ENCODE measurements around the gene CAPN2. TPM values are rescaled to one million over a fixed set of nuclear protein-coding genes. Genes with fewer than 3 reads are reported as not detected.

CAPN2 gene
- polyA plus RNA-seq, 1 of the 3 experiments (the other 2 are of a cell fraction), result 208 TPM

DNA sequence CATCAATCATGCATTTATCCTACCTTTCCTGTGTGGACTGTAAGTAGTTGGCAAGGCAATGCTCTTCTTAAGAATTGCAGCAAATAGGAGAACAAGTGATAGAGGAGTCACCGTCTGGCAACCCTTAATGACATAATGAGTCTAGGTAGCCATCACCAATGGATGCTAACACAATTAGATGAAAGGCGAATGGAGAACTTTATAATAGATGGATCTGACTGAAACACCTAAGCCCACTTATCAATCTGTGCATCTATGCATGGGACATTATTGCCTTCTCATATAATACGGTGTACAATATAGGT is 27.9 kb upstream of the CAPN2 start (continued):
- TF ChIP-seq IRF3 (IDR thresholded peaks at IDR 0.05; ENCODE audit: low read depth, low read length) (no peak), FOXJ3 (CRISPR knock-in tag; IDR thresholded peaks at IDR 0.05) (no peak), FOXM1 (IDR thresholded peaks at IDR 0.05; ENCODE audit: low read depth) (no peak), CHD2 (IDR thresholded peaks at IDR 0.05; ENCODE audit: low read length, partially characterized antibody) (no peak), TCF12 (IDR thresholded peaks at IDR 0.05) (no peak)
- TF ChIP-seq, protein P1, sequence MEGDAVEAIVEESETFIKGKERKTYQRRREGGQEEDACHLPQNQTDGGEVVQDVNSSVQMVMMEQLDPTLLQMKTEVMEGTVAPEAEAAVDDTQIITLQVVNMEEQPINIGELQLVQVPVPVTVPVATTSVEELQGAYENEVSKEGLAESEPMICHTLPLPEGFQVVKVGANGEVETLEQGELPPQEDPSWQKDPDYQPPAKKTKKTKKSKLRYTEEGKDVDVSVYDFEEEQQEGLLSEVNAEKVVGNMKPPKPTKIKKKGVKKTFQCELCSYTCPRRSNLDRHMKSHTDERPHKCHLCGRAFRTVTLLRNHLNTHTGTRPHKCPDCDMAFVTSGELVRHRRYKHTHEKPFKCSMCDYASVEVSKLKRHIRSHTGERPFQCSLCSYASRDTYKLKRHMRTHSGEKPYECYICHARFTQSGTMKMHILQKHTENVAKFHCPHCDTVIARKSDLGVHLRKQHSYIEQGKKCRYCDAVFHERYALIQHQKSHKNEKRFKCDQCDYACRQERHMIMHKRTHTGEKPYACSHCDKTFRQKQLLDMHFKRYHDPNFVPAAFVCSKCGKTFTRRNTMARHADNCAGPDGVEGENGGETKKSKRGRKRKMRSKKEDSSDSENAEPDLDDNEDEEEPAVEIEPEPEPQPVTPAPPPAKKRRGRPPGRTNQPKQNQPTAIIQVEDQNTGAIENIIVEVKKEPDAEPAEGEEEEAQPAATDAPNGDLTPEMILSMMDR (IDR thresholded peaks at IDR 0.05), result no peak

GRCh38 chr1:223691121-223691520 is 21.2 kb upstream of the CAPN2 start:
- Histone ChIP-seq H3K27ac (ENCODE audit: low read depth in 2 of 2, low read length in 1 of 2) (no peak overlapping the region), H3K4me2 (no peak overlapping the region), H3K79me2 (ENCODE audit: insufficient read depth) (no peaks in the 10 kb centered on the region), H3K9me3 (no peaks in the 10 kb centered on the region), H3K36me3 (replicated peaks in 1 of 2; ENCODE audit: control insufficient read depth in 1 of 2, insufficient read depth in 2 of 2, low read length in 1 of 2) (no peaks in the 10 kb centered on the region), H3F3A (replicated peaks; ENCODE audit: insufficient read depth) (peaks cover 6% of the 10 kb centered on the region), H2AFZ (ENCODE audit: low read depth) (no peak overlapping the region), H3K4me3 (ENCODE audit: low read depth in 2 of 2, low read length in 1 of 2) (no peak overlapping the region), H3K4me1 (ENCODE audit: control insufficient read depth in 1 of 2, insufficient read depth in 2 of 2, low read depth in 1 of 2, low read length in 1 of 2) (no peaks in the 10 kb centered on the region), H3K9ac (no peak overlapping the region), H3K9me2 (no peaks in the 10 kb centered on the region), H3K27me3 (ENCODE audit: insufficient read depth) (peaks cover 15% of the 10 kb centered on the region; the same call in 1 of the 2 replicates), H4K20me1 (ENCODE audit: insufficient read depth) (no peaks in the 10 kb centered on the region)
- POLR2A ChIA-PET, result no interaction called here
- 45% methylated on average over 4 of the region's 4 CpGs for WGBS (ENCODE audit: low lambda C conversion rate)
- no peak for DNase-seq
- TF ChIP-seq MXI1 (IDR thresholded peaks at IDR 0.05; ENCODE audit: low read depth, low read length), result no peak
- TF ChIP-seq ELF1 (IDR thresholded peaks at IDR 0.05), result no peak
- TF ChIP-seq PBX3 (IDR thresholded peaks at IDR 0.05), result no peak
- CTCF ChIA-PET, result interaction anchor here (1.1 to 1.3 kb wide), 2 partner anchors 58 to 558 kb away, joined by 4 to 6 read pairs; no protein-coding TSS in a partner anchor

DNA sequence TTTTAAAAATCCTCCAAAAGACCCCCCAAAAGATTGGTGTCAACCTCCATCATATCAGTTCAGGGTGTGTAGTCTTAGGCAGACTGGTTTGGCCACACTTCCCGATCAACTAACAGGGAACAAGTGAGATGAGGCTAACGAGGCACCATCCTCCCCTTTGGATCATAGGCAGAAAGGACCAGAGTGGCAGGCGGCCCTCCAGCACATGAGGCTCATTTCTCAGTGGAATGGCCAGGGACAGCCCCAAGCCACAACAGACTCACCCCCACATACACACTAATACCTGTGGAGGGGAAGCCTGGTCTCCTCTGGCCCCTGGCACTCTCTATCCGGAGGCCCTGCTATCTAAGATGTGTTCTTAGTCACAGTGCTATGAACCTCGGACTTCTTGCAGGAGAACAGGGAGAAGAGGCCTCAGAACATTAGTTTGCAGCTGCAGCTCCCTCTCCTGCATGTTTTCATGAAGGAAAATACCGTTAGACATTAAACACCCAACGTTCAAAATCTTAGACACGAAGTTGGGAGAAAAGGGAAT is 17.3 kb upstream of the CAPN2 start:
- no peak for TF ChIP-seq POLR2AphosphoS5 (IDR thresholded peaks at IDR 0.05; ENCODE audit: low read depth, low read length)
- TF ChIP-seq FOXM1 (IDR thresholded peaks at IDR 0.05; ENCODE audit: low read depth), result no peak
- no peak for TF ChIP-seq GABPA (IDR thresholded peaks at IDR 0.05; ENCODE audit: low read depth)
- no peak for TF ChIP-seq SIN3A (IDR thresholded peaks at IDR 0.05; ENCODE audit: borderline replicate concordance, low read depth, low read length)
- TF ChIP-seq GATA2 (CRISPR knock-in tag; IDR thresholded peaks at IDR 0.05), result no peak
- TF ChIP-seq EP300 (IDR thresholded peaks at IDR 0.05; ENCODE audit: borderline replicate concordance in 1 of 2, low read depth in 1 of 2, low read length in 1 of 2), result no peak
- TF ChIP-seq, protein P2, sequence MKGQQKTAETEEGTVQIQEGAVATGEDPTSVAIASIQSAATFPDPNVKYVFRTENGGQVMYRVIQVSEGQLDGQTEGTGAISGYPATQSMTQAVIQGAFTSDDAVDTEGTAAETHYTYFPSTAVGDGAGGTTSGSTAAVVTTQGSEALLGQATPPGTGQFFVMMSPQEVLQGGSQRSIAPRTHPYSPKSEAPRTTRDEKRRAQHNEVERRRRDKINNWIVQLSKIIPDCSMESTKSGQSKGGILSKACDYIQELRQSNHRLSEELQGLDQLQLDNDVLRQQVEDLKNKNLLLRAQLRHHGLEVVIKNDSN (IDR thresholded peaks at IDR 0.05; ENCODE audit: borderline replicate concordance, low read depth), result no peak
- Histone ChIP-seq H3K27ac (ENCODE audit: low read depth in 2 of 2, low read length in 1 of 2) (no peak overlapping the region), H3K27me3 (ENCODE audit: insufficient read depth) (no peaks in the 10 kb centered on the region), H3K79me2 (ENCODE audit: insufficient read depth) (no peaks in the 10 kb centered on the region), H3K9me2 (no peaks in the 10 kb centered on the region), H3K36me3 (replicated peaks in 1 of 2; ENCODE audit: control insufficient read depth in 1 of 2, insufficient read depth in 2 of 2, low read length in 1 of 2) (no peaks in the 10 kb centered on the region), H3K4me2 (no peak overlapping the region), H3K4me1 (ENCODE audit: control insufficient read depth in 1 of 2, insufficient read depth in 2 of 2, low read depth in 1 of 2, low read length in 1 of 2) (peaks cover 0 to 4% of the 10 kb centered on the region in 2 experiments; a peak in 2 of 4 replicates), H3K9me3 (no peaks in the 10 kb centered on the region), H4K20me1 (ENCODE audit: insufficient read depth) (no peaks in the 10 kb centered on the region), H3F3A (replicated peaks; ENCODE audit: insufficient read depth) (peaks cover 13% of the 10 kb centered on the region), H3K4me3 (ENCODE audit: low read depth in 2 of 2, low read length in 1 of 2) (no peak overlapping the region), H2AFZ (ENCODE audit: low read depth) (no peak overlapping the region), H3K9ac (no peak overlapping the region)
- DNase-seq, result no peak
- ChIA-PET CTCF (interaction anchor here (1.0 to 1.9 kb wide), 4 partner anchors 11 to 565 kb away, joined by 3 to 6 read pairs (median 3); no protein-coding TSS in a partner anchor), POLR2A (no interaction called here)
- 58% methylated on average over 8 of the region's 8 CpGs for WGBS (ENCODE audit: low lambda C conversion rate)
